ENCODE results near the gene IL11.

DNA sequence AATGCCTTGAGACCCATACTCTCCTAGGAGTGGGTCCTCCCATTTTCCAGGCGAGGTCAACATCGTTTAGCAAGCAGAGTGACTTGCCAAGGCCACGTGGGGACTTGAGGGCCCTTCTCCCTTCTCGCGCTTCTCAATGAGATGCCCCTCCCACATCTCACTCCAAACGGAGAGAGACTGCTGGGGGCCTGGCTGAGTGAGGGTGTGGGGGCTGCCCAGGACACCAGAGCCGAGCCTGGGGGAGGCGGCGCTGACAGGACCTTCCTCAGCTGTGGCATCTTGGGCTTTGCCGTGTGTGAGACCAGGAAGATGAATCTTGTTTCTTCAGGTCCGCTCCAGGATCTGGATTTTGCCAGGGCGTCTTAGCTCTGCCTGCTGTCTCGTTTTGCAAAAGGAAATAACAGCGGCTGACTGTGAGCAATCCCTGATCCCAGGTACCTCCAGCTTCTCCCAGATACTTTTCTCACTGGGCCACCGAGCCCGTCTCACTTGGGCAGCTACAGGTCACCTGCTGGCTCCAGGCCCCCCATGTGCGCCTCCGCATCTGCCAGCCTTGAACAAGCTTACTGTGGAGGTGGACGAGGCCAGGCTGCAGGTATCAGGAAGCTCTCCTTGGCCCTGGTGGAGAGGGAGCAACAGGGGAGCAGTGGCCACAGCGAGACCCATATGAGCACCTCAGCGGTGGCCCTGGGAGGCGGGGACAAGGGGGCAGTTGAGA, 21.8 kb downstream of the IL11 start:
- TF ChIP-seq, protein P1, sequence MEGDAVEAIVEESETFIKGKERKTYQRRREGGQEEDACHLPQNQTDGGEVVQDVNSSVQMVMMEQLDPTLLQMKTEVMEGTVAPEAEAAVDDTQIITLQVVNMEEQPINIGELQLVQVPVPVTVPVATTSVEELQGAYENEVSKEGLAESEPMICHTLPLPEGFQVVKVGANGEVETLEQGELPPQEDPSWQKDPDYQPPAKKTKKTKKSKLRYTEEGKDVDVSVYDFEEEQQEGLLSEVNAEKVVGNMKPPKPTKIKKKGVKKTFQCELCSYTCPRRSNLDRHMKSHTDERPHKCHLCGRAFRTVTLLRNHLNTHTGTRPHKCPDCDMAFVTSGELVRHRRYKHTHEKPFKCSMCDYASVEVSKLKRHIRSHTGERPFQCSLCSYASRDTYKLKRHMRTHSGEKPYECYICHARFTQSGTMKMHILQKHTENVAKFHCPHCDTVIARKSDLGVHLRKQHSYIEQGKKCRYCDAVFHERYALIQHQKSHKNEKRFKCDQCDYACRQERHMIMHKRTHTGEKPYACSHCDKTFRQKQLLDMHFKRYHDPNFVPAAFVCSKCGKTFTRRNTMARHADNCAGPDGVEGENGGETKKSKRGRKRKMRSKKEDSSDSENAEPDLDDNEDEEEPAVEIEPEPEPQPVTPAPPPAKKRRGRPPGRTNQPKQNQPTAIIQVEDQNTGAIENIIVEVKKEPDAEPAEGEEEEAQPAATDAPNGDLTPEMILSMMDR (IDR thresholded peaks at IDR 0.05), result no peak
- TF ChIP-seq POLR2A (IDR thresholded peaks at IDR 0.05), result no peak
